Fibroblast of lung (primary cell): ENCODE measurements around the gene CCSER2.

Experiments
- CTCF ChIP-seq, 2 donors: IDR thresholded peaks in 1 of 2; conservative IDR thresholded peaks in 1 of 2; 1 replicate in 1 of 2; 2 replicates in 1 of 2; pipeline ENCODE4 v1.5.1; 2011 to 2012; ENCODE audit warnings: low read length in 2 of 2, control low read depth in 1 of 2, inconsistent platforms in 1 of 2, low read depth in 1 of 2, mild to moderate bottlenecking in 1 of 2
- EZH2 ChIP-seq: IDR thresholded peaks from 2 replicates; pipeline ENCODE4 v1.5.1; 2012; ENCODE audit warnings: low read length, control low read depth, mild to moderate bottlenecking; ENCODE audit errors: missing control alignments

- TF ChIP-seq CTCF (conservative IDR thresholded peaks at IDR 0.05 in 1 of 2, IDR thresholded peaks at IDR 0.05 in 1 of 2; ENCODE audit: low read depth in 1 of 2, low read length in 2 of 2) (no peak), EZH2 (no peak)
These were observed 6.4 kb downstream of the CCSER2 start for GRCh38 chr10:84334811-84335210.
